Measurements from ENCODE around the gene RGS10. TPM values are rescaled to one million over a fixed set of nuclear protein-coding genes. Genes with fewer than 3 reads are reported as not detected.
"Not testable (repeated sequence)": the region's sequence is repeated elsewhere in the genome, so short reads cannot be mapped to it uniquely, and the experiment has no call there.

RGS10 gene
- total RNA-seq, 1 donor from 2014 or later = 39.7 TPM

- peaks cover 0 to 8% (median 0%) of the 10 kb centered on the region in 3 donors for H3K27me3 ChIP-seq (ENCODE audit: control insufficient read depth in 3 of 3, insufficient read depth in 3 of 3, low read length in 3 of 3)
- no peaks in the 10 kb centered on the region for H3K36me3 ChIP-seq (ENCODE audit: control insufficient read depth in 3 of 3, insufficient read depth in 3 of 3, low read length in 3 of 3)
- no peaks in the 10 kb centered on the region for H3K9me3 ChIP-seq (ENCODE audit: control insufficient read depth in 3 of 3, low read length in 3 of 3)
- H3K4me1 ChIP-seq (ENCODE audit: control insufficient read depth in 3 of 3, insufficient read depth in 3 of 3, low read length in 3 of 3) = peaks cover 14 to 32% (median 18%) of the 10 kb centered on the region in 3 donors
- H3K9ac ChIP-seq (ENCODE audit: low read depth in 1 of 3, low read length in 3 of 3) = peak overlapping the region in 1 of 3 donors; percentile 14
- no peak overlapping the region for H3K4me3 ChIP-seq (ENCODE audit: low read length in 3 of 3)
- H3K27ac ChIP-seq (ENCODE audit: low read depth, low read length) = no peak overlapping the region
Observed at GRCh38 chr10:119539359-119539825, 3.1 kb downstream of the RGS10 start.

- Histone ChIP-seq H3K27me3 (ENCODE audit: control insufficient read depth in 3 of 3, insufficient read depth in 3 of 3, low read length in 3 of 3) (peaks cover 0 to 8% (median 0%) of the 10 kb centered on the region in 3 donors), H3K27ac (ENCODE audit: low read depth, low read length) (no peak overlapping the region), H3K9me3 (ENCODE audit: control insufficient read depth in 3 of 3, low read length in 3 of 3) (no peaks in the 10 kb centered on the region), H3K4me3 (ENCODE audit: low read length in 3 of 3) (no peak overlapping the region), H3K36me3 (ENCODE audit: control insufficient read depth in 3 of 3, insufficient read depth in 3 of 3, low read length in 3 of 3) (no peaks in the 10 kb centered on the region), H3K4me1 (ENCODE audit: control insufficient read depth in 3 of 3, insufficient read depth in 3 of 3, low read length in 3 of 3) (peaks cover 12 to 32% (median 15%) of the 10 kb centered on the region in 3 donors), H3K9ac (ENCODE audit: low read depth in 1 of 3, low read length in 3 of 3) (peak overlapping the region in 1 of 3 donors; percentile 14)
Observed at GRCh38 chr10:119538632-119539358, 3.7 kb downstream of the RGS10 start.

- Histone ChIP-seq H3K4me3 (ENCODE audit: low read length in 3 of 3) (no peak overlapping the region), H3K9ac (ENCODE audit: low read depth in 1 of 3, low read length in 3 of 3) (no peak overlapping the region), H3K4me1 (ENCODE audit: control insufficient read depth in 3 of 3, insufficient read depth in 3 of 3, low read length in 3 of 3) (peaks cover 11 to 32% (median 12%) of the 10 kb centered on the region in 3 donors), H3K27ac (ENCODE audit: low read depth, low read length) (peak overlapping the region; percentile 7), H3K27me3 (ENCODE audit: control insufficient read depth in 3 of 3, insufficient read depth in 3 of 3, low read length in 3 of 3) (peaks cover 0 to 8% (median 0%) of the 10 kb centered on the region in 3 donors), H3K36me3 (ENCODE audit: control insufficient read depth in 3 of 3, insufficient read depth in 3 of 3, low read length in 3 of 3) (no peaks in the 10 kb centered on the region), H3K9me3 (ENCODE audit: control insufficient read depth in 3 of 3, low read length in 3 of 3) (no peaks in the 10 kb centered on the region)
Observed at GRCh38 chr10:119537953-119538630, 4.4 kb downstream of the RGS10 start.

- Histone ChIP-seq H3K4me3 (ENCODE audit: low read length in 3 of 3) (peak overlapping the region in 2 of 3 donors; percentile 33 to 41), H3K36me3 (ENCODE audit: control insufficient read depth in 3 of 3, insufficient read depth in 3 of 3, low read length in 3 of 3) (no peaks in the 10 kb centered on the region), H3K9me3 (ENCODE audit: control insufficient read depth in 3 of 3, low read length in 3 of 3) (no peaks in the 10 kb centered on the region), H3K27ac (ENCODE audit: low read depth, low read length) (peak overlapping the region; percentile 52), H3K27me3 (ENCODE audit: control insufficient read depth in 3 of 3, insufficient read depth in 3 of 3, low read length in 3 of 3) (peaks cover 0 to under 1% (median 0%) of the 10 kb centered on the region in 3 donors), H3K9ac (ENCODE audit: low read depth in 1 of 3, low read length in 3 of 3) (peak overlapping the region in 2 of 3 donors; percentile 6 to 19), H3K4me1 (ENCODE audit: control insufficient read depth in 3 of 3, insufficient read depth in 3 of 3, low read length in 3 of 3) (peaks cover 12 to 36% (median 18%) of the 10 kb centered on the region in 3 donors)
Observed at GRCh38 chr10:119536508-119537025, 6.0 kb downstream of the RGS10 start.

- Histone ChIP-seq H3K4me3 (ENCODE audit: low read length in 3 of 3) (peak overlapping the region; percentile 27 to 41 (median 33)), H3K36me3 (ENCODE audit: control insufficient read depth in 3 of 3, insufficient read depth in 3 of 3, low read length in 3 of 3) (no peaks in the 10 kb centered on the region), H3K27me3 (ENCODE audit: control insufficient read depth in 3 of 3, insufficient read depth in 3 of 3, low read length in 3 of 3) (no peaks in the 10 kb centered on the region), H3K9ac (ENCODE audit: low read depth in 1 of 3, low read length in 3 of 3) (peak overlapping the region in 1 of 3 donors; percentile 6), H3K4me1 (ENCODE audit: control insufficient read depth in 3 of 3, insufficient read depth in 3 of 3, low read length in 3 of 3) (peaks cover 10 to 32% (median 19%) of the 10 kb centered on the region in 3 donors), H3K27ac (ENCODE audit: low read depth, low read length) (peak overlapping the region; percentile 52), H3K9me3 (ENCODE audit: control insufficient read depth in 3 of 3, low read length in 3 of 3) (no peaks in the 10 kb centered on the region)
Observed at GRCh38 chr10:119535837-119536507, 6.5 kb downstream of the RGS10 start.

GRCh38 chr10:119535305-119535704, 7.2 kb downstream of the RGS10 start:
- no peaks in the 10 kb centered on the region for H3K9me3 ChIP-seq (ENCODE audit: control insufficient read depth in 3 of 3, low read length in 3 of 3)
- peak overlapping the region in 1 of 3 donors; percentile 33 for H3K4me3 ChIP-seq (ENCODE audit: low read length in 3 of 3)
- no peak overlapping the region for H3K9ac ChIP-seq (ENCODE audit: low read depth in 1 of 3, low read length in 3 of 3)
- peaks cover 10 to 26% (median 23%) of the 10 kb centered on the region in 3 donors for H3K4me1 ChIP-seq (ENCODE audit: control insufficient read depth in 3 of 3, insufficient read depth in 3 of 3, low read length in 3 of 3)
- peak overlapping the region; percentile 52 for H3K27ac ChIP-seq (ENCODE audit: low read depth, low read length)
- no peaks in the 10 kb centered on the region for H3K27me3 ChIP-seq (ENCODE audit: control insufficient read depth in 3 of 3, insufficient read depth in 3 of 3, low read length in 3 of 3)
- no peaks in the 10 kb centered on the region for H3K36me3 ChIP-seq (ENCODE audit: control insufficient read depth in 3 of 3, insufficient read depth in 3 of 3, low read length in 3 of 3)

GRCh38 chr10:119533473-119533872, 9.0 kb downstream of the RGS10 start:
- Histone ChIP-seq H3K27ac (ENCODE audit: low read depth, low read length) (no peak overlapping the region), H3K27me3 (ENCODE audit: control insufficient read depth in 3 of 3, insufficient read depth in 3 of 3, low read length in 3 of 3) (no peaks in the 10 kb centered on the region), H3K4me1 (ENCODE audit: control insufficient read depth in 3 of 3, insufficient read depth in 3 of 3, low read length in 3 of 3) (peaks cover 8 to 23% (median 21%) of the 10 kb centered on the region in 3 donors)

GRCh38 chr10:119532791-119533190, 9.7 kb downstream of the RGS10 start:
- H3K27me3 ChIP-seq (ENCODE audit: control insufficient read depth in 3 of 3, insufficient read depth in 3 of 3, low read length in 3 of 3); H3K4me3 ChIP-seq (ENCODE audit: low read length in 3 of 3); H3K9me3 ChIP-seq (ENCODE audit: control insufficient read depth in 3 of 3, low read length in 3 of 3); H3K27ac ChIP-seq (ENCODE audit: low read depth, low read length); H3K36me3 ChIP-seq (ENCODE audit: control insufficient read depth in 3 of 3, insufficient read depth in 3 of 3, low read length in 3 of 3); H3K9ac ChIP-seq (ENCODE audit: low read depth in 1 of 3, low read length in 3 of 3): not testable (repeated sequence)
- H3K4me1 ChIP-seq (ENCODE audit: control insufficient read depth in 3 of 3, insufficient read depth in 3 of 3, low read length in 3 of 3) = peaks cover 8 to 23% (median 21%) of the 10 kb centered on the region in 3 donors

More at GRCh38 chr10:119533473-119533872, 9.0 kb downstream of the RGS10 start:
- Histone ChIP-seq H3K9ac (ENCODE audit: low read depth in 1 of 3, low read length in 3 of 3) (no peak overlapping the region), H3K9me3 (ENCODE audit: control insufficient read depth in 3 of 3, low read length in 3 of 3) (no peaks in the 10 kb centered on the region), H3K4me3 (ENCODE audit: low read length in 3 of 3) (no peak overlapping the region), H3K36me3 (ENCODE audit: control insufficient read depth in 3 of 3, insufficient read depth in 3 of 3, low read length in 3 of 3) (no peaks in the 10 kb centered on the region)

- not testable (repeated sequence) for H3K4me3 ChIP-seq (ENCODE audit: low read length in 3 of 3); H3K9me3 ChIP-seq (ENCODE audit: control insufficient read depth in 3 of 3, low read length in 3 of 3); H3K36me3 ChIP-seq (ENCODE audit: control insufficient read depth in 3 of 3, insufficient read depth in 3 of 3, low read length in 3 of 3); H3K9ac ChIP-seq (ENCODE audit: low read depth in 1 of 3, low read length in 3 of 3); H3K27ac ChIP-seq (ENCODE audit: low read depth, low read length); H3K27me3 ChIP-seq (ENCODE audit: control insufficient read depth in 3 of 3, insufficient read depth in 3 of 3, low read length in 3 of 3)
- peaks cover 8 to 23% (median 21%) of the 10 kb centered on the region in 3 donors for H3K4me1 ChIP-seq (ENCODE audit: control insufficient read depth in 3 of 3, insufficient read depth in 3 of 3, low read length in 3 of 3)
Observed at GRCh38 chr10:119532251-119532650, 10.3 kb downstream of the RGS10 start.

Measured in skeletal muscle tissue (tissue), 4 donors.